ENCODE measurements around the gene PBX2. TPM values are rescaled to one million over a fixed set of nuclear protein-coding genes. Genes with fewer than 3 reads are reported as not detected.

PBX2 gene
- total and polyA plus RNA-seq, 10 of the 15 experiments (the other 5 are each of a cell fraction or from before 2014, with no cell fraction given): 0.84 to 66.5 (median 20.6) TPM

GRCh38 chr6:32191696-32192607, 1.9 kb upstream of the PBX2 start:
- Histone ChIP-seq H3K79me2 (ENCODE audit: control insufficient read depth, insufficient read depth, low read length) (peaks cover 58% of the 10 kb centered on the region), H3K4me2 (ENCODE audit: control insufficient read depth, insufficient read depth) (peak overlapping the region; percentile 99), H3K27ac (ENCODE audit: control insufficient read depth, insufficient read depth) (peak overlapping the region; percentile 100), H3K4me1 (ENCODE audit: control insufficient read depth, insufficient read depth, low read length) (peaks cover 32% of the 10 kb centered on the region), H3K4me3 (peak overlapping the region; percentile 90), H3K27me3 (replicated peaks in 1 of 2; ENCODE audit: control insufficient read depth in 2 of 2, insufficient read depth in 2 of 2, low read length in 1 of 2) (no peaks in the 10 kb centered on the region), H4K20me1 (ENCODE audit: control insufficient read depth, insufficient read depth) (no peaks in the 10 kb centered on the region), H2AFZ (ENCODE audit: control insufficient read depth, low read depth, low read length) (no peak overlapping the region), H3K9me3 (replicated peaks; ENCODE audit: control insufficient read depth, insufficient read depth, low read length) (no peaks in the 10 kb centered on the region), H3K9ac (ENCODE audit: control insufficient read depth, insufficient read depth, low read length) (peak overlapping the region; percentile 99), H3K36me3 (ENCODE audit: control insufficient read depth in 2 of 2, insufficient read depth in 2 of 2, low read length in 1 of 2) (peaks cover 0 to 2% of the 10 kb centered on the region in 2 experiments; a peak in 2 of 4 replicates)
- FAIRE-seq: no peak
- 0% methylated on average over 14 of the region's 15 CpGs for WGBS (ENCODE audit: insufficient coverage, insufficient replicate concordance, low lambda C conversion rate, missing lambda C conversion rate)
- no peak for DNase-seq (ENCODE audit: low read depth, low spot score)
- RAD21 ChIA-PET (ENCODE audit: unreplicated experiment): interaction anchor here (1.0 to 3.7 kb wide), 6 partner anchors 13 to 780 kb away, joined by 3 to 27 read pairs (median 8); partner anchors contain the start of genes AGPAT1, ATF6B, FKBPL and RNF5
- CTCF ChIA-PET: interaction anchor here (1.3 to 4.2 kb wide), 4 partner anchors 13 to 73 kb away, joined by 4 to 35 read pairs (median 7); partner anchors contain the start of genes ATF6B and FKBPL
- no peak for ATAC-seq
- POLR2A ChIA-PET: interaction anchor here (0.5 to 7.0 kb wide), 10 partner anchors 10 to 837 kb away, joined by 3 to 123 read pairs (median 4); partner anchors contain the start of genes AGPAT1, ATF6B, FKBPL and HLA-DMA
- no TSS peak for BruUV-seq (replicated peaks)
- intact Hi-C loops (cut with micrococcal nuclease; ENCODE audit: unreplicated experiment): loop anchor here (2.0 kb wide), 1 partner anchor 15 kb away; the partner anchor contains the start of gene AGPAT1
- in situ Hi-C loops (cut with MboI): no loop called here
- SMC1A ChIA-PET (ENCODE audit: uncharacterized antibody, unreplicated experiment): interaction anchor here (0.8 to 4.3 kb wide), 3 partner anchors 14 to 62 kb away, joined by 3 to 41 read pairs (median 24); partner anchors contain the start of genes AGPAT1, ATF6B, FKBPL and RNF5
- TF ChIP-seq ZNF207 (IDR thresholded peaks at IDR 0.05; ENCODE audit: borderline replicate concordance) (no peak), MTA2 (IDR thresholded peaks at IDR 0.05; ENCODE audit: low read depth) (0 out of 2 replicates have a peak, but pooled peaks have one; percentile 14), RELB (IDR thresholded peaks at IDR 0.05; ENCODE audit: low read depth) (peak; percentile 14; the same call in 1 of the 2 replicates), ZBTB40 (IDR thresholded peaks at IDR 0.05; ENCODE audit: borderline replicate concordance) (no peak), SMARCA5 (IDR thresholded peaks at IDR 0.05) (0 out of 2 replicates have a peak, but pooled peaks have one; percentile 46), HDGF (IDR thresholded peaks at IDR 0.05) (peak; percentile 84; the same call in 1 of the 2 replicates), CHD2 (IDR thresholded peaks at IDR 0.05; ENCODE audit: borderline replicate concordance, low read depth, low read length) (0 out of 2 replicates have a peak, but pooled peaks have one; percentile 23), NBN (IDR thresholded peaks at IDR 0.05) (peak; percentile 59; the same call in 1 of the 2 replicates), STAT1 (conservative IDR thresholded peaks at IDR 0.05) (no peak), IKZF2 (IDR thresholded peaks at IDR 0.05) (peak; percentile 11 to 43; a peak in 1 of 4 replicates), LARP7 (IDR thresholded peaks at IDR 0.05) (peak; percentile 26), MLLT1 (IDR thresholded peaks at IDR 0.05) (peak; percentile 16; the same call in 1 of the 2 replicates), ATF7 (IDR thresholded peaks at IDR 0.05; ENCODE audit: low read depth) (peak; percentile 72), NR2F1 (conservative IDR thresholded peaks at IDR 0.05) (peak; percentile 39; the same call in 1 of the 2 replicates), DPF2 (IDR thresholded peaks at IDR 0.05) (peak; percentile 16; the same call in 1 of the 2 replicates), POLR2AphosphoS5 (IDR thresholded peaks at IDR 0.05; ENCODE audit: low read length) (peak; percentile 55; the same call in 1 of the 2 replicates)
